Liver (tissue), 9 donors: ENCODE results near the gene PAX7. TPM values are rescaled to one million over a fixed set of nuclear protein-coding genes. Genes with fewer than 3 reads are reported as not detected.

ENCODE experiments used
- DNase-seq: peaks from one replicate; pipeline ENCODE4 v3.0.0-alpha.2; 2017; ENCODE audit warnings: low spot score
- H3K27ac ChIP-seq, 2 donors: one replicate each; pipeline ENCODE4 v1.7.0; 2013; ENCODE audit warnings: inconsistent platforms in 2 of 2, low read length in 2 of 2, control low read depth in 1 of 2, low read depth in 1 of 2, mild to moderate bottlenecking in 1 of 2
- H3K27me3 ChIP-seq, 4 donors: one replicate each; pipeline versions ENCODE4 v1.6.1 to v1.7.0; 2013; ENCODE audit warnings: low read length in 3 of 4, inconsistent platforms in 1 of 4, mild to moderate bottlenecking in 1 of 4, moderate library complexity in 1 of 4; ENCODE audit not compliant: control insufficient read depth in 4 of 4, insufficient read depth in 4 of 4
- H3K36me3 ChIP-seq, 4 donors: one replicate each; pipeline versions ENCODE4 v1.6.1 to v1.7.0; 2013; ENCODE audit warnings: low read length in 3 of 4, mild to moderate bottlenecking in 3 of 4, low read depth in 1 of 4, moderate library complexity in 1 of 4; ENCODE audit not compliant: control insufficient read depth in 4 of 4, insufficient read depth in 3 of 4
- H3K4me1 ChIP-seq, 4 donors: one replicate each; pipeline versions ENCODE4 v1.6.1 to v1.7.0; 2013; ENCODE audit warnings: low read length in 3 of 4, mild to moderate bottlenecking in 3 of 4, moderate library complexity in 1 of 4; ENCODE audit not compliant: control insufficient read depth in 4 of 4, insufficient read depth in 4 of 4
- H3K4me3 ChIP-seq, 3 donors: one replicate each; pipeline versions ENCODE4 v1.6.1 to v1.7.0; 2013; ENCODE audit warnings: low read length in 3 of 3, control low read depth in 1 of 3, low read depth in 1 of 3, mild to moderate bottlenecking in 1 of 3
- H3K9ac ChIP-seq, 2 donors: one replicate each; pipeline ENCODE4 v1.7.0; 2013; ENCODE audit warnings: low read length in 2 of 2, mild to moderate bottlenecking in 2 of 2, moderate library complexity in 2 of 2, control low read depth in 1 of 2, low read depth in 1 of 2
- H3K9me3 ChIP-seq, 4 donors: one replicate each; pipeline versions ENCODE4 v1.6.1 to v1.7.0; 2013; ENCODE audit warnings: low read length in 3 of 4; ENCODE audit not compliant: control insufficient read depth in 4 of 4
- ATF3 ChIP-seq: IDR thresholded peaks from 2 replicates; pipeline ENCODE4 v1.6.1; 2016; ENCODE audit warnings: antibody characterized with exemption
- CTCF ChIP-seq: fragments of 150-350 bp; IDR thresholded peaks from 2 replicates; pipeline ENCODE4 v1.5.1; 2017; ENCODE audit warnings: improper control_type of control experiment, low read depth, low read length; ENCODE audit not compliant: missing input control
- EGR1 ChIP-seq, 2 donors: IDR thresholded peaks; 2 replicates each; pipeline ENCODE4 v1.6.1; 2016 to 2018; ENCODE audit warnings: antibody characterized with exemption in 2 of 2, low read depth in 2 of 2
- FOXA2 ChIP-seq: IDR thresholded peaks from 2 replicates; pipeline ENCODE4 v1.6.1; 2016; ENCODE audit warnings: antibody characterized with exemption
- HNF4A ChIP-seq, 2 donors: conservative IDR thresholded peaks; 2 replicates each; pipeline ENCODE4 v1.6.1; 2016; ENCODE audit warnings: antibody characterized with exemption in 2 of 2, mild to moderate bottlenecking in 2 of 2
- HNF4G ChIP-seq: IDR thresholded peaks from 2 replicates; pipeline ENCODE4 v1.6.1; 2016; ENCODE audit warnings: antibody characterized with exemption
- JUND ChIP-seq, 2 donors: IDR thresholded peaks; 2 replicates each; pipeline ENCODE4 v1.6.1; 2016; ENCODE audit warnings: antibody characterized with exemption in 2 of 2
- MAX ChIP-seq: IDR thresholded peaks from 2 replicates; pipeline ENCODE4 v1.6.1; 2016; ENCODE audit warnings: antibody characterized with exemption
- NR2F2 ChIP-seq: IDR thresholded peaks from 2 replicates; pipeline ENCODE4 v1.6.1; 2016; ENCODE audit warnings: antibody characterized with exemption
- RAD21 ChIP-seq, 2 donors: IDR thresholded peaks; 2 replicates each; pipeline ENCODE4 v1.6.1; 2016; ENCODE audit warnings: antibody characterized with exemption in 2 of 2, mild to moderate bottlenecking in 2 of 2
- REST ChIP-seq: IDR thresholded peaks from 2 replicates; pipeline ENCODE4 v1.6.1; 2016; ENCODE audit warnings: antibody characterized with exemption, mild to moderate bottlenecking
- RXRA ChIP-seq, 2 donors: IDR thresholded peaks; 2 replicates each; pipeline ENCODE4 v1.6.1; 2017 to 2018; ENCODE audit warnings: antibody characterized with exemption in 2 of 2, mild to moderate bottlenecking in 1 of 2
- SP1 ChIP-seq: IDR thresholded peaks from 2 replicates; pipeline ENCODE4 v1.6.1; 2018; ENCODE audit warnings: antibody characterized with exemption, mild to moderate bottlenecking
- TAF1 ChIP-seq: conservative IDR thresholded peaks from 2 replicates; pipeline ENCODE4 v1.6.1; 2016; ENCODE audit warnings: antibody characterized with exemption, mild to moderate bottlenecking
- YY1 ChIP-seq: IDR thresholded peaks from 2 replicates; pipeline ENCODE4 v1.6.1; 2016; ENCODE audit warnings: antibody characterized with exemption, mild to moderate bottlenecking
- ZBTB33 ChIP-seq: IDR thresholded peaks from 2 replicates; pipeline ENCODE4 v1.6.1; 2016; ENCODE audit warnings: antibody characterized with exemption
- WGBS: extraction: QIAGEN DNeasy Blood & Tissue Kit; methylation state at CpG from one replicate; pipeline ENCODE4 v1.1.7; 2013; 5-methylcytosine and 5-hydroxymethylcytosine counted together
- polyA plus RNA-seq, 2 donors: library from polyadenylated mRNA; stranded (reverse) in 1 of 2; unstranded in 1 of 2; fragments of 200-250 nt in 1 of 2; fragments of >200 nt in 1 of 2; fragmentation: Nextera tagmentation in 1 of 2; extraction: Ambion mirVana in 1 of 2; gene quantifications; one replicate each; pipeline versions ENCODE4 v1.2.1 to v1.2.3, GENCODE V29; 2013 to 2015
- total RNA-seq, 2 donors: library from RNA; depleted of rRNA; stranded (reverse); fragments of >200 nt; gene quantifications; one replicate each; pipeline ENCODE4 v1.2.3, GENCODE V29; 2014
- donor health status: healthy.
- donor health status: healthy.
- donor health status: healthy.
- donor health status: healthy.
- donor health status: healthy.

Gene PAX7
- total and polyA plus RNA-seq, 4 donors, result not detected

GRCh38 chr1:18770799-18771198, 140.2 kb downstream of the PAX7 start:
- no peaks in the 10 kb centered on the region for H3K9me3 ChIP-seq
- H3K36me3 ChIP-seq, result no peaks in the 10 kb centered on the region
- H3K27ac ChIP-seq, result no peak overlapping the region
- no peak overlapping the region for H3K4me3 ChIP-seq
- DNase-seq, result no peak
- TF ChIP-seq CTCF, result no peak
- TF ChIP-seq JUND (IDR thresholded peaks at IDR 0.05), result no peak
- TF ChIP-seq ZBTB33, result no peak
- TF ChIP-seq RXRA (IDR thresholded peaks at IDR 0.05), result no peak
- TF ChIP-seq YY1, result no peak
- TF ChIP-seq ATF3, result no peak
- H3K27me3 ChIP-seq, result peaks cover 0 to 11% (median 1%) of the 10 kb centered on the region in 4 donors
- no peaks in the 10 kb centered on the region for H3K4me1 ChIP-seq
- 66% methylated on average over 5 of the region's 5 CpGs for WGBS
- H3K9ac ChIP-seq, result no peak overlapping the region

- DNase-seq, result no peak
- peaks cover 0 to 4% (median 1%) of the 10 kb centered on the region in 4 donors for H3K27me3 ChIP-seq
- no peak for TF ChIP-seq CTCF
Measured at GRCh38 chr1:18773753-18774152, 143.1 kb downstream of the PAX7 start.

GRCh38 chr1:18775341-18775740, 144.7 kb downstream of the PAX7 start:
- TF ChIP-seq FOXA2, result no peak
- no peak for TF ChIP-seq JUND (IDR thresholded peaks at IDR 0.05)
- TF ChIP-seq EGR1 (IDR thresholded peaks at IDR 0.05; ENCODE audit: low read depth in 2 of 2), result no peak
- TF ChIP-seq SP1, result no peak
- TF ChIP-seq HNF4A (conservative IDR thresholded peaks at IDR 0.05), result no peak
- TF ChIP-seq MAX, result no peak
- no peak for TF ChIP-seq RXRA (IDR thresholded peaks at IDR 0.05)
- TF ChIP-seq YY1, result no peak
- no peak for TF ChIP-seq RAD21 (IDR thresholded peaks at IDR 0.05)
- no peak for TF ChIP-seq NR2F2
- no peak for TF ChIP-seq HNF4G
- TF ChIP-seq REST, result no peak
- TF ChIP-seq TAF1, result no peak
- H3K9ac ChIP-seq, result no peak overlapping the region
- H3K9me3 ChIP-seq, result no peaks in the 10 kb centered on the region
- no peak overlapping the region for H3K27ac ChIP-seq
- H3K4me3 ChIP-seq, result no peak overlapping the region
- DNase-seq, result no peak
- H3K4me1 ChIP-seq, result no peaks in the 10 kb centered on the region
- H3K27me3 ChIP-seq, result peaks cover 0 to 4% (median 1%) of the 10 kb centered on the region in 4 donors
- H3K36me3 ChIP-seq, result no peaks in the 10 kb centered on the region
- WGBS, result 96% methylated on average over 1 of the region's 1 CpG

More at GRCh38 chr1:18773753-18774152, 143.1 kb downstream of the PAX7 start:
- Histone ChIP-seq H3K9ac (no peak overlapping the region), H3K4me1 (no peaks in the 10 kb centered on the region), H3K27ac (no peak overlapping the region), H3K9me3 (no peaks in the 10 kb centered on the region), H3K4me3 (no peak overlapping the region), H3K36me3 (no peaks in the 10 kb centered on the region)
- WGBS, result 77% methylated on average over 9 of the region's 9 CpGs
